Ramos (cell line): ENCODE data around the gene HERC6.
"Not testable (repeated sequence)": the region's sequence is repeated elsewhere in the genome, so short reads cannot be mapped to it uniquely, and the experiment has no call there.

Experiments
- in situ Hi-C: fragments of 300-500 bp; cut with MboI; formaldehyde crosslinking; loops from one replicate; pipeline ENCODE4 v1.14.3; 2022; ENCODE audit warnings: low sequenced_read_pairs; ENCODE audit not compliant: unreplicated experiment

HERC6 gene

DNA sequence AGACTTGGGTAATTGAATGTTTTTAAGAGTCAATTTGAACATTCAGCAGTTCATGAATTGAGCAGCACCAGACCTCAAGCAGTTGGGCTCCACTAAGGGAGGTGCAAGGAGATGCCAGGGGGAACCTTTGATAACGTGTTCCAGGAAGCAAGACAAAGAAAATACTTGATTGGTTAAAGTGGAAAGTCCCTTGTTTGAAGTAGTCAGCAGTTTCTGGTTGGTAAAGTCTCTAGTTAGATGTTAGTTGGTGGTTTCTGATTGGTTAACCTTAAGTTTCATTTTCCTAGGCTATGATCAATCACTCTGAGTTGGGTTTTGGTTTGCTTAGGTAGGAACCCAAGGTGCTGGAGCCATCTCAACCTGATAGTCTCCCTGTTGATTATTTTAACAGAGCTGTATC is 4.0 kb downstream of the HERC6 start:
- in situ Hi-C loops, result no loop called here

DNA sequence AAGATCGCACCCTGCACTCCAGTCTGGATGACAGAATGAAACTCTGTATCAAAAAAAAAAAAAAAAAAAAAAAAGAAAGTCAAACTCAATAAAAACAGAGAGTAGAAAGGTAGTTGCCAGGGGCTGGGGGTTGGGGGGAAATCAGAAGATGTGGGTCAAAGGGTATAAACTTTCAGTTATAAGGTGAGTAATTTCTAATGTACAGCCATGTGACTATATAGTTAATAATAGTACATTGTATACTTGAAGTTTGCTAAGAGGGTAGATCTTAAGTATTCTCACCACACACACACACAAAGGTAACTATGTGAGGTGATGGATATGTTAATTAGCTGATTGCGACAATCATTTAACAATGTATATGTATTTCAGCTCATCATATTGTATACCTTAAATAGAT is 11.5 kb downstream of the HERC6 start:
- in situ Hi-C loops, result no loop called here

DNA sequence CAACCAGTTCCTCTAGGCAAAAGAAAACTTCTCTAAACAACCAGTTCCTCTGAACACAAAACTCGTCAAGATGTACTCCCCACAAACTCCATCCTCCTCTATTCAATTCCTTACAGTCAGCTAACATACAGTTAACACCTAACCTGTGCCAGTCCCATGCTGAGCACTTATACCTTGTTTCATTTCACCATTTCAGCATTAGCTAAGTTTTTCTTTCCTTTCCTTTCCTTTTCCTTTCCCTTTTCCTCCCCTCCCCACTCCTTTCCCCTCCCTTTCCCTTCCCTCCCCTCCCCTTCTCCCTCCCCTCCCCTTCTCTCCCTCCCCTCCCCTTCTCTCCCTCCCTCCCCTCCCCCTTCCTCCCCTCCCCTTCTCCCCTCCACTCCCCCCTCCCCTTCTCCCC is 13.1 kb downstream of the HERC6 start:
- in situ Hi-C loops, result no loop called here

DNA sequence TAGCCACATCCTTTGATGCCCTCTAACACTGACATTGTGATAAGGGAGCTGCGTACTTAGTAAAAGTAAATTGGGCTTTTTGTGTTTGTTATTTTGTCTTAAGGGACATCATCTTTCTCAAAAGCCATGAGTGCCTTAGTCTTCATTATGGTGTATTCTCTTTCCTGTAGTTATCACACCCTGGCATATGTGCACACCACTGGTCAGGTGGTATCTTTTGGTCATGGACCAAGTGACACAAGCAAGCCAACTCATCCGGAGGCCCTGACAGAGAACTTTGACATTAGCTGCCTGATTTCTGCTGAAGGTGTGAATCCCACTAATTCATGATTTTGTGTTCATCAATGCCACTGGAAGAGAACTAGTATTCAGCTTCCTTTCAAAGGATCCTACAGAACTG is 18.0 kb downstream of the HERC6 start:
- in situ Hi-C loops, result no loop called here

DNA sequence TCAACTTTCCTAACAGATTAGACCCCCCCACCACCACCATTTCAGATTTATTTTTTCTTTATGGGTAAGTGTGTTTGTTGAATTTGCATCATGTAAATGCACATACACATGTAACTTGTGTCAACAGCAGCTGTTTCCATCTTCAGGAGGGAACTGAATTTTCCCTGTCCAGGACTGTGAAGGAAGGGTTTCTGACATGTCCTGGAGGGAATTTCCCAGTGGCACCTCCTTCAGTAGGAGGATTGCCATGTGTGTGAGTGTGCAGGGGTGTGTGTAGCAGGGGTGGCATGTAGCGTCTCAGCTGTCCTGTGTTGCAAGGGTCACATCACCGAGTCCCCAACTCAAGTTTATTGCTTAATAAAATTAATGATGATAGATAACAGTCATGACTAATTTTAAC is 19.7 kb downstream of the HERC6 start:
- in situ Hi-C loops, result no loop called here

DNA sequence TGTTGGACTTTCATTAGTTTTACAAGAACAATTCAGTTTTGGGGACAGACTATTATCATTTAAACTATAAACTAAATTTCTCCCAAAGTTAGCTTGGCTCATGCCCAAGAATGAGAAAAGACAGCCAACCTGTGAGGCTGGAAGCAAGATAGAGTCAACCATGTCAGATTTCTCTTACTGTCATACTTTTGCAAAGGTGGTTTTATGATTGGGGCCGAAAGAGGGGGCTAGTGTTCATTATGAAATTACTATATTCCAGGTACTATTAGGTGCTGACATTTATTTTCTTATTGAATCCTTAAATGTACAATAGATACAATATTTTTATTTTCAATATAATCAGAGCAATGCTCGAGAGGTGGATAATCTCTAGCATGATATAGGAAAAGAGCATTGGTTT is 30.6 kb downstream of the HERC6 start:
- in situ Hi-C loops, result no loop called here

DNA sequence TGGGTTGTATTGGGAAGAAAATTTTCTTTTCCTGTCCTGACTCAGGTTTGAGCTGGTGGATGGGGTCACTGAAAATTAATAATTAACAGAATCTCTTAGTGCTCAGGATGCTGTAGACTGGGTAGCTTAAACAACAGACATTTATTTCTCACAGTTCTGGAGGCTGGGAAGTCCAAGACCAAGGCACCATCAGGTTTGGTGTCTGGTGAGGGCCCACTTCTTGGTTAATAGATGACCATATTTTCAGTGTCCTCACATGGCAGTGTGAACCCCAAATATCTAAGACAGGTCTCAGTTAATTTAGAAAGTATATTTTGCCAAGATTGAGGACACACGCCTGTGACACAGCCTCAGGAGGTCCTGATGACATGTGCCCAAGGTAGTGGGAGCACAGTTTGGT is 31.1 kb downstream of the HERC6 start:
- in situ Hi-C loops, result no loop called here

DNA sequence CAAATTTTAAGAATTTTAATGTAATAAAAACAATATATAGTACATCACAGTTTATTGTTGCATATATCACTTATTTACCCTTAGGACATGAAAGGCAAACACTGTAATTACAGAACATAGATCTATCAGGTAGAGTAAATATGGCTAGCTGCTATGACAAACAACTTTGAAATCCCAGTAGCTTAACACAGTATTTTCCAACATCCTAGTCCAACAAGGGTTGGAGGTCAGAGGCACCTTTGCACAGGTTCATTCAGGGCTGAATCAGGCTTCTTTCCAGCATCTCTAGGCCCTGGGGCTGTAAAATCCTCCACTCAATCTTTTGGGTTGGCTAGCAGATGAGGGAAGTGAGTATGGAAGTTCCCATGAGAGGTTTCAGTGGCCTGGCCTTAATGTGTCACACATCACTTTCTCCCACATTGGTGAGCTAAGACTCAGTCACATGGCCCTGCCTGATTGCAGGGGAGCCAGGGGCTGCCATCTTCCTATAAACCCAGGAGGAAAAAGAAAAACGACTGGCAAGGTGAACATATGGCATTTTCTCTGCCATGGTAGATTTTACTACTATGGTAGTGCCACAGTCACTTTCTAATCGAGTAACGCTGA is 32.9 kb downstream of the HERC6 start:
- in situ Hi-C loops, result no loop called here

DNA sequence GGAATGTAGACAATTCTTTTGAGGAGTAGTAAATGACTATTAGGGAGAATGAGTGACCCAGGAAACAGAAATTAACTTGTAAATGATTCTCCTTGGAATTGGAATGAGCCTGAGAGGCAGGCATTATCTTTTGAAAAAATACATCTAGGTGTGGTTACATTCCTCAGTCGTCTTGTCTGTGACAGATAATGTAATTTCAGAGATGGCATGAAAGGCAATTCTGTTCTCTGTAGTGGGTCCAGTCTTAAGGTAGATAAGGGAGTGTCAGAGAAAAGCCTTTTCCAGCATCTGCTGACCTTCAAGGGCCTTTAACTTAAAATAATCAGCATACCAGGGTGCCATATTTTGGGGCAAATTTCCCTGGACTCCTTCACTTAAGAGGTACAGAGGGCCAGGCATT is 35.1 kb downstream of the HERC6 start:
- in situ Hi-C loops, result no loop called here

DNA sequence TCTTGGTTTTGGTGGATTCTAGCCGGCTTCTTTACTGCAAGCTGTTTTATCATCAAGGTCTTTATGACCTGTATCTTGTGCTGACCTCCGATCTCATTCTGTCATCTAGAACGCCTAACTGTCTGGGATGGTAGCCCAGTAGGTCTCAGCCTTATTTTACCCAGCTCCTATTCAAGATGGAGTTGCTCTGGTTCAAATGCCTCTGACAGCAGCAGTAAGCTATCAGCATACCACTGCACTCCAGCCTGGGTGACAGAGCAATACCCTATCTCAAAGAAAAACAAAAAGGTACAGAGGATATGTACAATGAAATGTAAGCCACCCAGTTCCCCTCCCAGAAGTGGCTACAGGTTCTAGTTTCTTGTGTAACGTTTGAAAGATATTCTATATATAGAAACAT is 36.1 kb downstream of the HERC6 start:
- in situ Hi-C loops, result no loop called here

DNA sequence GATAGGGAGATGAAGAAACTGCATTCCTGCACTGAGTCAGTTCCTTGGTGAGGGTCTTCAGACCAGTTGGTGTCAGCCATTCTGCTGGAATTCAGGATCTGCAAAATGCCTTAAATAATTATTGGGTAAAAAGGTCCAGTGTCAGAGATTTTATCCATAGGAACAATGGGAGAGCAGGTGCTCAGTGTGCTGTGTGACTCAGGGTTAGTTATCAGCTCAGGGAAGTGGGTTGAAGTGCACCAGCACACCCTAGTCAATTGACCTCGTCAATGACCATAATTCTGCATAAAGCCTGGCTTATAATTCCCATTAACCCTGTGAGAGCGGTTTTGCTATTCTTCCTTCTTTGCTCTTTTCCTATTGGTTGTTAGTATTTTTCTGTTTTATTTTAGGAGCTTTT is 37.3 kb downstream of the HERC6 start:
- in situ Hi-C loops, result no loop called here

DNA sequence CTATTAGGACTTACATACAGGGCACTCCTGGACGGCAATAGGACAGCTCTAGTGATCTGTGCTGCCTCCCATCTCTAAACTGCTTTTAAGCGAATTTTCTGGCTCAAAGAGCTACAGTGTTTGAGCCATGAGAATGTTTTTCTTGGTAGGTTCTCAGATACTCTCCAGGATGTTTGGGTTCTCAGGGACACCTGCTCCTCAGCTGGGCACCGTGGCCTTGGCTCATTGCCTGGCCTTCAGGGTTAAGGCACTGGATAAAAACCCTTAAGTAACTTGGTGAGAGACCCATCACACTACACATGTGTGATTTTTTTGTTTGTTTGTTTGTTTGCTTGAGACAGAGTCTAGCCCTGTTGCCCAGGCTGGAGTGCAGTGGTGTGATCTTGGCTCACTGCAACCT is 39.8 kb downstream of the HERC6 start:
- in situ Hi-C loops, result no loop called here

DNA sequence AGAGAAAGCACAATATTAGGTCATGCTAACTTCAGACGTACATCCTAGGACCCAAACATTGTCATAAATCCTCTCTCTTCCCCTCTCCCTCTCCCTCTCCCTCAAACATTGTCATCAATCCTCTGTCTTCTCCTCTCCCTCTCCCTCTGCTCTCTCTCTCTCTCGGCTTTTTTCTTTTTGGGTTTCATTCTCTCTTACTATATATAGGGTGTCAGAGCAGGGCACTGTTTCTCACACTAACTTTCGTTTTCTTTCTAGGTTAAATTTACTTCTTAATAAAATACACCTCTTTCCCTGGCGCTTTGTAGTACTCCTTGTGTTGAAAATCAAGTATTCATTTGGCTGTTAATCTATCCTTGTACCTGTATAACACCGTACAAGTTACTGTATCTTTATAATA is 41.2 kb downstream of the HERC6 start:
- in situ Hi-C loops, result no loop called here

DNA sequence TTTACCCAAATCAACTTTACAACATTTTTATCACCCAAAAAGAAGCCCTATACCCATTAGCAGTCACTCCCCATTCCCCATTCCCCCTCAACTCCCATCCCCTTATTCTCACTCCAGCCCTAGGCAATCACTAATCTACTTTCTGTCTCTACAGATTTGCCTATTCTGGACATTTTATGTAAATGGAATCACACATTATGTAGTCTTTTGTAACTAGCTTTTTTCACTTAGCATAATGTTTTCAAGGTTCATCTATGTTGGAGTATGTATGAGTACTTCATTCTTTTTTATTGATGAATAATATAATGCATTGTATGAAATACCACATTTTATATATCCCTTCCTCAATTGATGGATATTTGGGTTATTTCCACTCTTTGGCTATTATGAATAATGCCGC is 42.2 kb downstream of the HERC6 start:
- in situ Hi-C loops, result no loop called here

DNA sequence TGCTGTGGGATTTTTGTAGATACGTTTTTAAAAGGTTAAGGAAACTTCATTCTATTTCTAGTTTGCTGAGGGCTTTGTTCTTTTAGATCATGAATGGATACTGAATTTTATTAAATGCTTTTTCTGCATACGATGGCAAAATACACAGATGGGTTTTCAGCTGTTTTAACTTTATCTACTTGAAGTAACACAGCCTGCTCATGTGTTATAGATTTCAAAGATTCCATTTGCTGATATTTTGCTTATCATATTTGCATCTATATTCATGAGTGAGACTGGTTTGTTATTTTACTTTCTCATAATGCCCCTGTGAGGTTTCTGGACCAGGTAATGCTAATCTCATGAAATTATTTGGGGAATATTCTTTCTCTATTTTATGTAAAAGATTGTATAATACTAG is 43.8 kb downstream of the HERC6 start:
- in situ Hi-C loops, result no loop called here

DNA sequence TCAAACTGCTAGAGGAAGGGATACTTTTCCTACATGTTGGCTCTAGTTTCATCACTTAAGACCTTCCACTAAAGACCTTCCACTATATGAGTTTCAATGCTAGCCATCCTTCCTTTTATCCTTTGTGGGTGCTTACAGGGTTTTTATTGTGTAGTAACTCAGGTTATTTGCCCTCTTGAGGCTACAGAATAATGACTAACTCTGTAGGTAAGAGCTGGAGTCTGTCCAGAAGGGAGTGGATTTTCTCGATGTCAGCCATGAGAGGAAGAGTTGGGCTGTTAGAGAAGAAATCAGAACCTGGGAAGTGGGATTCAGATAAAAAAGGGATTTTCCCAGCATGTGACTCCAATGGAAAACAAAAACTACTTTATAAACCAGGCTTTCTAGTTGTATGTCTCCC is 50.7 kb downstream of the HERC6 start:
- in situ Hi-C loops, result no loop called here

DNA sequence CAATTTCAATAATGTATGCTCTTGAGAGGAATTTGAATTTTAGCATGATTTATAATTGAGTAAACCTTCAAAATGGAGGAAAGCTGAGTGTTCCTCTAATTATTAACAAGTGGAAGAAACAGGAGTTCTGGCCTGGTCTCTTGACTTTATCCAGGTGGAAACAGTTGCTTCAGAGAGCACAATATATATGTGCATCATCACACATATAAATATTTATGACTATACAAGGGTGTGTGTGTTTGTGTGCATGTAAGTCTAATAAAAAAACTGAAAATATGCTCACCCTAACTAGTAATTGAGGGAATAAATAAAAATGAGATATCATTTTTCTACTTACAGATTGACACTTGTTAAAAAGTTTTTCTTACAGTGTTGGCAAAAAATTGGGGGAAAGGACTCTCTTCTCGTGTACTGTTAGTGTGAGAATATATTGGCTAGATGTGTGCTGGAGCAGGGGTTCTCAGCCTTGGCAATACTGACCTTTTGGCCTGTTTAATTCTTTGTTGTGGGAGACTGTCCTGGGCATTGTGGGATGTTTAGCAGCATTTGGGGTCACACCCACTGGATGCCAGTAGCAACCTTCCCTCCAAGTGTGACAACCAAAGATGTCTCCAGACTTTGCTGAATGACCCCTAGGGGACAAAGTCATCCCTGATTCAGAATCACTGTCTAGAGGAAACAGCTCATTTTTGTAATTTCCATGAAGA is 57.5 kb downstream of the HERC6 start:
- in situ Hi-C loops, result no loop called here

DNA sequence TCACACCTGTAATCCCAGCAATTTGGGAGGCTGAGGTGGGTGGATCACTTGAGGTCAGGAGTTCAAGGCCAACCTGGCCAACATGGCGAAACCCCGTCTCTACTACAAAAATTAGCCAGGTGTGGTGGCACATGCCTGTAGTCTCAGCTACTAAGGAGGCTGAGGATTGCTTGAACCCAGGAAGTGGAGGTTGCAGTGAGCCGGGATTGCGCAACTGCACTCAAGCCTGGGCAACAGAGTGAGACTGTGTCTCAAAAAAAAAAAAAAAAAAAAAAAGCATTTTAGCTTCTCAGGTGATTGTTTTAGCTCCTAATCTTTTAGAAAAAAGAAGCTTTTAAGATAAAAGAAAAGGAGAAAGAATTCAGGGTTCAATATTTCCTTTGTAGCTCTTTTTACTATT is 59.2 kb downstream of the HERC6 start:
- in situ Hi-C loops, result not testable (repeated sequence)

DNA sequence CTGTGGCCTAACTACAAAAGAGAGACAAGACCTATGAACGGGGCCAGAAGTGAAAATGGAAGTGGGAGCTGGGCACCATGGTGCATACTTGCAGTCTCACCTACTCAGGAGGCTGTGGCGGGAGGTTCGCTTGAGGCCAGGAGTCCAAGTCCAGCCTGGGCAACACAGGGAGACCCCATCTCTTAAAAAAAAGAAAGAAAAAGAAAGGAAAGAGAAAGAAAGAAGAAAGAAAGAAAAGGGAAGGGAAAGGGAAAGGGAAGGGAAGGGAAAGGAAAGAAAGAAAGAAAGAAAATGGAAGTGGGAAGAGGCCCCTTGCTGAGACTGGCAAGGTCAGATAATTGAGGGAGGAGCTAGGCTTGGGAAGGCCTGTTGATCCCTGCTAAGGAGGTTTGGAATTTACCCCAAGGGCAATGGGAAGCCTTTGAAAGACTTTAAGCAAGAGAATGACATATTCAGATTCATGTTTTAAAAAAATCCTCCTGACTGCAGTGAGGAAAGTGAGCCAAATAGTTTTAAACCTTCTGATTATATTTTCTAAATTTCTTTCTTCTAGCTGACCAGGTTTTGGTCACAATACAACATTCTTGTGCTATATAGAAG is 60.6 kb downstream of the HERC6 start:
- in situ Hi-C loops, result no loop called here

DNA sequence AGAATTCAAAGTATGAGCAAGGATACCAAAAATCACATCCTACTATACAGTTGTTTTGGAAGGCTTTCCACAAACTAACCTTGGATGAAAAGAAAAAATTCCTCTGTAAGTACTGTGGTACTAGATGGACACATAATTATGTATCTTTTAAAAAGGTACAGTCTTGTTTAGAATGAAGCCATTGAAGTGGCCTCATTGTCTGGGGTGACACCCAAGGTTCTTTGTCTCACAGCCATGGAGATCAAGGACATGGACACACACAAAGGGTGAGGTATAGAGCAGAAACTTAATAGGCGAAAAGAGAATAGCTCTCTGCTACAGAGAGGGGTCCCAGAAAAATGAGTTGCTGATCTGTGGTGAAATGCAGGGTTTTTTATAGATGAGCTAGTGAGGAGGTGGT is 61.5 kb downstream of the HERC6 start:
- in situ Hi-C loops, result no loop called here

DNA sequence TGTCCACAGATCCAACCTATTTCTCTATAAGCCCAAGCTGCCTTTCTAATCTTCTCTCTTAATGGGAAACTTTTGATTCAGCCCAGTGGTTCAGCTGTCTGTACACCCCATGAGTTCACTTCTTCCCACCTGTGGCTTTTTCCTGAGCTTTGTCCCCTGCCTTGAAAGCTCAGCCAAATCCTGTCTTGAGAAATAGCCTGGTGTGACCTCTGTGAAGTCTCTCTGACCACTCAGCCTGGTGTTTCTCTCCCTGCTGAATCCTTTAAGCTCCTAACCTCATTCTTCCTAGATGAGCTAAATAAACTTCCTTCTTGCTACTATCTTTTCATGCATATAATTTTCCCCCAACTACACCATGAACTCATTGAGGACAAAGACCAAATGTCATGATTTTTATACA is 63.0 kb downstream of the HERC6 start:
- in situ Hi-C loops, result no loop called here

DNA sequence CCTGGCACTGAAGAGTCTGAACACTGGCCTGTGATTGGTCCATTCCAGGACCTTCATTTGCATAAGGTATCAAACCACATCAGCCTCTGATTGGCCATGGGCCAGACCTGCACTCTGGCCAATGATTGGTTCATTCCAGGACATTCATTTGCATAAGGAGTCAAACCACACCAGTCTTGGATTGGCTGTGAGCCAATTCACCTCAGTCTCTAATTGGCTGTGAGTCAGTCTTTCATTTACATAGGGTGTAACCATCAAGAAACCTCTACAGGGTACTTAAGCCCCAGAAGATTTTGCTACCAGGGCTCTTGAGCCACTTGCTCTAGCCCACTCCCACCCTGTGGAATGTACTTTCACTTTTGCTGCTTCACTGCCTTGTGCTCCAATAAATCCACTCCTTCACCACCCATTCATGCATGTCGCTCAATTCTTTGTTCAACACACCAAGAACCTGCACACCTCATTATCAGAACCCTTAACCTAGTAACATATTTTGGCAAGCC is 64.1 kb downstream of the HERC6 start:
- in situ Hi-C loops, result no loop called here
